HK-2 (cell line): ENCODE measurements around the gene ZNF800.

ENCODE experiments used
- DNase-seq: peaks from one replicate; pipeline ENCODE4 v3.0.0-alpha.2; 2018; ENCODE audit not compliant: unreplicated experiment

Gene ZNF800

DNA sequence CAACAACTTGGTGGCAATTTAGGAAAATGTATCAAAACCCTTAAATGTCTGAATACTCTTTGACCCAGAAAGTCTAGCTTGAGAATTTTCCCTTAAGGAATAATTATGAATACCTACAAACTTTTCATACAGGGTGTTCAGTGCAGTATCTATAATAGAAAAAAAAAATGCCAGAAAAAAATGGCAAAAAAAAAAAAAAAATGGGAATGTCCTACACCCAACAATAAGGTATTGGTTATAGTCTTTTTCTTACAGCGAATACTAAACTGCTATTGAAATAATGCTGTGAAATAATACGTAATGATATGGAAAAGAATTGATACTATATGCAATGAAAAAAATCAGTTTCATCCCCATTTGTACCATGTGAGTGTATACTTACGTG lies 44.3 kb downstream of the ZNF800 start:
- DNase-seq = no peak

DNA sequence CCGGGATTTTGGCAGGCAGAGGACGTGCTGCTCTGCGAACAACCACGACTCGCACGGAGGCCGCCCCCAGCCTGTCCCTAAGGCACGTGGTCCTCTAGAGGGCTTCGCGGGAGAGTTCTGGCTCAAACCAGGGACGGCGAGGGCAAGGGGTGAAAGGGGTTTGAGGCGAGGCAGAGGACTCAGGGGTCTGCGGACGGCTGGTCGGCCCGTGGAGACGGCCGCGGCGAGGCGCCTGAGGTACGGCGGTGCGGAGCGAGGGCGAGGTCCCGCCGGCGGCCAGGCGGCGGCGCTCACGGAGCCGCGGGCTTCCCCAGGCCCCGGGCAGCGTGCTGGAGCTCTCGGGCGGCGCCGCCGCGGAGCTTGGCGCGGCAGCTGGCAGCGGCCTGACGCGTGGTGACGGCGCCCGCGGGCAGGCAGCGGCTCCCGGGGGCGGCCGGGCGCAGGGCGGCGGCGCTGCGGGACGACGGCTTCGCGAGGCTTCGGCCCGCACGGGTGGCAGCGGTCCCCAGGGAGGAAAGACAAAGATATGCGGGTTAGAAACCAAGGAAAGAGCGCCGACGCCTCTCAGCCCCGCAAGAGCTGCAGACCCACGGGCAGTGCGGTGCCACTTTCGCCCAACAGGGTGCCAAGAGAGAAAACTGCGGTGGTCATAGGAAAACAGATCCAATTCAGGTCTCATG lies 44.8 kb downstream of the ZNF800 start:
- peak; percentile 62 for DNase-seq

DNA sequence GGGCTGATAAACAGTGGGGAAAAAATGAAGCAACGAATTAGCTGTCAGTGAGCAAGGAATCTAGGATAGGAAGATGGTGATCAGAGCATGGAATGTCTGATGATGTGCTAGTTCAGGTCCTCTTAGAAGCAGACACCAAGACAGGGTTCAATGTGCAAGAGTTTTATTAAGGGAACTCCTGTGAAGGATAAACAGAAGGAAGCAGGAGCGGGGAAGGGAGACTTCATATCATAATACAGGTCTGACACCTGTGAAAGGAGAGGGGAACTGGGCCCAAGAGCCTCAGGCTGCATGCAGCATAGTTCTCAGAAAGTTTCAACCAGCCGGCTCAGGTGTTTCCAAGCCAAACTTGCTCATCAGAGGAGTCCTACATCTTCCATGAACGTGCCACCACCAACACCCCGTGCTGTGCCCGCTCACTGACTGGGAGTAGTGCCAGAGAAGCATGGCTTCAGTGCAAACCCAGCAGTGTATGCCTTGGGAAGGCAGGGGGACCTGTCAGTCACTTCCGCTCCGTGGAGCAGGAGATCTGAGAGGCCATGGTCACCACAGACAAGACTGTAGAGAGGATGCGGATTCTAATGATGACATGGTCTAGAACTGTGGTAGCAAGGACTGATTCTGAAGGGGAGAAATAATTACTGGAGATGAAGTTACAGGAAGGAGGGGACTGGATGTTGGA lies 45.8 kb downstream of the ZNF800 start:
- DNase-seq = no peak

DNA sequence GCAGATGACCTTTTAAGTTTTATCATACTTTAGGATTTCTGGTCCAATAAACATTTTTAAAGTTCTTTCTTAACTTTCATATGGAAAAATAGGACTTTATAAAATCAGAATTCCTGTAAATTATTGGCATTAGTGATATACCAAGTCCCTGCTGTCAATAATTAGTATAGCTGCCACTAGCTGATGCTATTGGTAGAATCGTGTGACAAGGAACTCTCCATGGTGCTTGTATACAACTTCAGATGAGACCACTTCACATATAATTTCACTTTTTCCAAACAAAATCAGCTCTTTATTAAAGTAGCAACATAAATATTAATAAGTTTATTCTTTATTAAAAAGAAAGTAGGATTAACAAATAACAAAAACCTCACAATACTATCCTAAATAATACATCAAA lies 49.9 kb downstream of the ZNF800 start:
- DNase-seq = no peak

DNA sequence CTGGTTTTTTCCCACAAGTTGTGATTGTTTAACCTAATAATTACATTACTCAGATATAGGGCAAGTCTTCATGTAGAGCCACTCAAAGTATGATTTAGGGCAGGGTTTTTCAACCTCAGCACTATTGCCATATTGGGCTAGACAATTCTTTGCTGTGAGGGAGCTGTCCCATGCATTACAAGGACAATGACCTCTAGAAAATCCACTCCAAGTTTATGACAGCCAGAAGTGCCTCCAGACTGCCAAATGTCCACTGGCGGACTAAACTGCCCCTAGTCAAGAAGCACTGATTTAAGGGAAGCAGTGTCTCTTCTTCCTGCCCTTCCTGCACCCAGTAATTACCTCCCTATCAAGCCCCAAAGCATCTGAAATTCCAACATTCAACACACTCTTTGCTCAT lies 54.4 kb downstream of the ZNF800 start:
- no peak for DNase-seq

DNA sequence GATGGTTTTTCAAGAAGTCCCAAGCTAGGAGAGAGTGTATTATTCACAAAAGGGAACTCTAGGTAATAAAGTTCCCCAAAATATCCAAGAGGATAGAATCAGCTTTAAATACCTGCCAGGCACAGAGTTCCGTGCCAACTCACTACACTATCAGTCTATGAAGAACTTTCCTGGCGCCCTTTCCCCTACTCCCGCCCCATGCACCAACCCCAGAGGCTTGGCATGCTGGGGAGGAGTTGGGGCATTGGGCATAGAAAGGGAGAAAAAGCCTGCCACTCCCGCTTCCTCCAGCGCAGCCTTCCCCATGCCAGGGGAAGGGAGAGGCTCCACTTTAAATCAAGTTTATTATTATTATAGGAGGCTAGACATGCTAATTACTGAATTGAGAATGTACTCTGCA lies 54.9 kb downstream of the ZNF800 start:
- no peak for DNase-seq

DNA sequence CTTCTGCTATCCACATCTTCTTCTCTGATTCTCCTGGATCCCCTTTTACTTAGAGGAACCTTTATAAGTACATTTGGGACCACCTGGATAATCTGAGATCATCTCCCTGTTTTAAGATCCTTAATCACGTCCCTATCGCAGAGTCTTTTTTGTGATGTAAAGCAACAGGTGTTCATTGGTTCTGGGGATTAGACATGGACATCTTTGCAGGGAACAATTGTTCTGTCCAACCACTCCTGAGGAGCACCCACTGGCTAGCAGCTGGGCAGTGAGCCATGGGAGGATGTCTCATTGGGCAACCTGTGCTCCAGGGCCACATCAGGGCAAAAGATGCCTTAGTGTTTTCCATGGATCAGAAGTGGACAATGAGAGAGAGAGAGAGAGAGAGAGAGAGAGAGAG lies 56.0 kb downstream of the ZNF800 start:
- DNase-seq = no peak

DNA sequence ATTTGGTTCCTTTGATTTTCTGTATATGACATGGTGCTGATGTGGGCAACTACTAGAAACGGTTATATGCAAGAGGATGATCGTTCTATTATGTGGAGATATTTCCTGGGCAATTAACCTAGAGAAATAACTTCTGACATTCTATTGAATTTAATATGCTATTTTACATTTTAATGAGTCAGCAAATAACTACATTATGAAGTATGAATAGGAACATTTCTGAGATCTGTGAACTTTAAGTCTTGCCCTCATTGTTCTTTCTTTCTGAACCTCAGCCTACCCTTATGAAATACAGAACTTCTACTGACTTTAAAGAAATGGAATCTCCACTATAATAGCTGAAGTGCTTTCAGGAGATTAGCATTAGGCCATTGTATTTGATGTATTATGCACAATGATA lies 59.6 kb downstream of the ZNF800 start:
- DNase-seq = no peak

DNA sequence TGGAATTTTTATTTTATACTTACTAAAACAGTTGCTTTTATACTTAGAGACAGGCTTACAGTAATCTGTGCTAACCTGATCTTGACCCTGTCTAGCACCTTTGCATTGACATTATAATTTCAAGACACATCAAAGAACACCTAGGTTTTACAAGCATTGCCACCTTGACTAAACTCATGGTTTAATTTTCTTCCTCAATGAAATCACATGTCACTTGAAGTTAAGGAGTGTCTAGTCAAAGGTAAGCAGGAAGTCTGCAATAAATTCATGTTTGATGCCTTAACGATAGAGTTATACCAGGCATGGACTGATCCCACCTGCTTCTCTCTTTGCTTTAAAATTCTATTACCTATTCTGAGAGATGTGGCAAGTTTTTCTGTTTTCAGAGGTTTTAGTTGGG lies 62.4 kb downstream of the ZNF800 start:
- DNase-seq = no peak

DNA sequence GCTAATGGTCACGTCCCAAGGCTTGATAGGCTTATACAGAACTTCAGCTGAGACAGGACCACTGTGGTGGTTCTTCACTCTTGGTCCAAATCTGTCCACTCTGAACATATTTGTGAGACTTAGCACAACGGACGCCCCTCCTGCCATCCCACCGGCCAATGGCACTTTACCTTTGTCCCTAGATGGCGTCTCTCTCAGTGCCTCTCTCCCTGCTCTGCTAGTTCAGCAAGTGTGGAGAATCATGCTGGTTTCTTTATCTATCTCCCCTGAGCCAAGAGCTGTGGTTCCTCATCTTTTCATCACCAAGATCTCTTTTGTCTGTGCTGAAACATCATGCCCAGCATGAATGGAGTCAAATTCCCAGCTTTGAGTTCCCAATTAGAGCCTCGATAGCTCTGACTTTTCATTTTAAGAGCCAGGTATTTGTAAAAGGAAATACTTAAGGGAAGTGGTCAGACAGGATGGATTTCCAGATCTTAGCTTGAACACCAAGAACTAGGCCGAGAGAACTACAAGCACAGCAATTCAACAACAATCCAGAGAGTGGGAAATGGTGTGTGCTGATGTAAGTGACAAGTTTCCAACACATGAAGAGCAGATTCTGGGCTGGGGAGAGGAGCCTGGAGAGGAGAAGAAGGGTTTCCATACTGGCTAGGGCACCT lies 69.5 kb downstream of the ZNF800 start:
- DNase-seq = no peak

DNA sequence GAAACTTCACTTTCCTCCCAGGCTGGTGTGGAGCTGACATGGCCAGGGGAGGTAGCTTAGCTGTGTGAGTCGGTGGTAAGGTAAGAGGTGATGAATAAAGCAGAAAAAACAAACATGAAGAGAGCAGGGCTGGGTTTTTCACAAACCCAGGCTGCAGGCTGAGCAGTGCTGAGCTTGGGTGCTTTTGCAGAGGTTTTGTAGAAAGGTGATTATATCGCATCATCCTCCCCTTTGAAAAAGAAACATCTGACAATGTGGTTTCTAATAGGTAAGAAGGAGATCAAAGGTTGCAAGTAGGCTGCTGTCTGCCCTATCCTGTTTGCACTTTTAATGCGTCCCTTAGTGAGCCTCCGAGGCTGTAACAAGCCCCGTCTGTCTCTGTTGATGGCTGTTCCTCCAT lies 70.2 kb downstream of the ZNF800 start:
- no peak for DNase-seq

DNA sequence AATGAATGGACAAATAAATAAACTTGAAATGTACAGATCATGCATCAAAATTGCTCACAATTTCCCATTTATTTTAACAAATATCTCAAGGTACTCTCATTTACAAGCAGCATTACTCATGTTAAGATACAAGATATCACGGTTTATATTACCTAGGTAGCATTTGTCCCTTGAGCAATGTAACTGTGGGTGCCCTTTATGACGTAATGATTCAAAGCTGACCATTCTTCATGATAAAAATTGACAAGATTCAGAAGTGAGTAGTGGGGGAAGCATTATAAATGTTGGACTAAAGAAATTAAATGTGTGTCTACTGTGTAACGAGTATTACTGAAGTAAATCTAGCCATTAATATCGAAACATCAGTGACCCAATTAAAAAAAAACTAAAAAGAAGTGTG lies 71.5 kb downstream of the ZNF800 start:
- DNase-seq = no peak
